Hematopoietic multipotent progenitor cell treated with erythropoietin and hydrocortisone succinate and interleukin-3 and kit ligand, for 15 days (in vitro differentiated cells): ENCODE results near the gene KRT32.

Experiments used
- DNase-seq: peaks from one replicate; pipeline ENCODE4 v3.0.0-alpha.2; 2015; ENCODE audit warnings: low spot score

KRT32 gene

DNA sequence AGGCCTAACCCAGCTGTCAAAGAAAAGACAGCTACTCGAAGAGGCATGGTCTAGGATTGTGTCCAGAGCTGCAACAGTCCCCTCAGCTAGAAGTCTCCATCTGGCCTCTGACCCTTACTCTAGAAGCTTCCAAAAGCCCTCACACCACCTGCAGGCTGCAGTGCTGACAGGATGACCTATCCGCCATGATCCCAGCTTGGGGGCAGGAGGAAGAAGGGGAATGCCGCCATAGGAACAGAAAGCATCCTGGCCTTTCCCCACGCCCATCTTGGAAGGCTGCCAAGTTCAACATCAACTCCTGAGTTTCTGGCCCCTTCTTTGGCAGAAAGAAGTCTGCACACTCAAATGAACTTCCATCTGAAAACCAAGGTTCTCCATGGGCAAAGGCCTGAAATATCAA is 25.6 kb upstream of the KRT32 start:
- no peak for DNase-seq

DNA sequence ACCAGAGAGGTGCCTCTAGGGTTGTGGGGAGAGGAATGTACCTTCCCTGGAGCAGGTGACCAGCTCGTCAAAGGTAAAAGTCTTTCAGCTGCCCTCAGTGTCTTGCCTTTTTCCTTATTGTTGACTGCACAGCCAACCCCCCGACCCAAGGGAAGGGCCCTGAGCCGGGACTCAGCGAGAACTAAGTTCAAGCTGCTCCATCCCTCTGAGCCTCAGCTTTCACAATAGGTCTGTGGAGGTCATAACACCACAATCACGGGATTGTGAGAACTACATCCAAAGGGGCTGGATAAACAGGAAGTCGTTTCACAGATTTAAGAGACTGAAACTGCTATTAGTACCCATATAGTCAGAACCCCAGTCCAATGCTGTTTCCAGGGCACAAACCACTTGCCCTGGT is 25.2 kb upstream of the KRT32 start:
- no peak for DNase-seq

DNA sequence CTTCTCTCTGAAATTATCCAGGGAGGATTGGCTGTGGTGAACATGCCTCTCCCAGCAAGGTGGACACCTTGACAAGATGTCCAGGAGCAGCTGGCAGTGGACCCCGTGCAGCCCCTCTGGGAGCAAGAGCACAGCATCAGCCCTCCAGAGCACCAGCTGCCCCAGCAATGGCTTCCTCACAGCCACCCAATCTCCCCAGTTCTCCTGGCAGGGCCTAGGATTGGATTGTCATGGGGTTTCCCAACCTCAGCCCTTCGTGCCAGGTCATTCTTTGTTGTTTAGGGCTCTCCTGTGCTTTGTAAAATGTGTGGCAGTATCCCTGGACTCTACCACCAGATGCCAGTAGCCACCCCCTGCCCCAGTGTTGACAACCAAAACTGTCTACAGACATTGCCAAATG is 24.3 kb upstream of the KRT32 start:
- no peak for DNase-seq

DNA sequence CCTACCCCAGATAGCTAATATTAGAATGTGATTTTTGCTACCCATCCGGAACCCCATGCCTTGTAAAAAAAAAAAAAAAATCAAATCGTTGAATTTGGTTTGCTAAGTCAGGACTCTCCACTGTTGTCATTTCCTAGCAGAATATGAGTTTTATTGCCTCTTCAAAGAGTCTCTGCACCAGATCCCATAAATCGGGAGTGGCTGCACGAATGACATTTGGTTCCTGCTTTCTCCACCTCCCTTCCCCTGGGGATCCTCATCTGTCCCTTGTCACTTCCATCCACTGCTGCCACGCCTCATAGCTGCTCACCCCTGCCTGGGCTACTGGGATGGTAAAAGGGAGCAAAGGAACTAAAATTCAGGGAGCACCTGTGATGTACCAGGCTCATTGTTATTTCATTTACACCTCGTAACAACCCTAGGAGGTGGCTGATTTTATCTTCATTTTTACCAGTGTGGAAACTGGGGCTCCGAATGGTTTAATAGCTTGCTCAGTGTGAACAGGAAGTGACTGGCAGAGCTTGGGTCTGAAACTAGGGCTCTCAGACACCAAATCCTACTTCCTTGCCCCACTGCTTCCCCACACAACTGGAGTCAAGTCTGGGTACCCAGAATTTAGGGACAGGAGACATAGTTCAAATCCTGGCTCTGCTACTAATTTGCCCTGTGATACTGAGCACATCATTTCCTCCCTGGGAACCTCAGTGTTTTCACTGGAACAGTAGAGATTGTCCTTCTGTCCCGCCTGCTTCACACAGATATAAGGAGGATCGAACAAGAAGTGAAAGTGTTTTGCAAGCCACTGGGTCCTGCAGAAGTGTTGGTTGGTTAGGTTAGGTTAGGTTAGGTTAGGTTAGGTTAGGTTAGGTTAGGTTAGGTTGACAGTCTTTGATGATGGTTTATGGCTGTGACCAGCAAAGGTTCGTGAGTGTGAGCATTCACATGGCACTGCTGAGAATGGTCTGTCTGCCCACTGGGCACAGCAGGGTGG is 23.1 kb upstream of the KRT32 start:
- DNase-seq, result no peak

DNA sequence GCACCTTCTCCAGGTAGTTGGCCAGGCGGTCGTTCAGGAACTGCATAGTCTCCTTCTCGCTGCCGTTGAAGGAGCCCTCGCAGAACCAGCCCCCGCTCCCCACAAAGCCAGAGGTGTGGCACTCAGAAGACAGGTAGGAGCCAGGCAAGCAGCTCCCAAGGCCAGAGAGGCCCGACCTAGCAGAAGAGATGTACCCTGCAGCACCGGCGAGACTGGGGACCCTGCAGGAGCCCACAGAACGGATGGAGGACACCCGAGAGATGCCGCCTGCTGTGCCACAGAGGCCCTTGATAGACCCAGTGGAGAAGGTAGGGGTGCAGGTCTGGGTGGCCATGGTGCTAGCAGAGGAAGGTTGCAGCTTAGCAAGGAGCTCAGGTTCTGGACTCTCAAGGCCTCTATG is 22.3 kb upstream of the KRT32 start, which contains the start of gene KRT36:
TSS of gene KRT36 (minus strand) at position 380 of the 400 bp plus-strand sequence. CDS start at position 334, 46 bp downstream.
- no peak for DNase-seq

DNA sequence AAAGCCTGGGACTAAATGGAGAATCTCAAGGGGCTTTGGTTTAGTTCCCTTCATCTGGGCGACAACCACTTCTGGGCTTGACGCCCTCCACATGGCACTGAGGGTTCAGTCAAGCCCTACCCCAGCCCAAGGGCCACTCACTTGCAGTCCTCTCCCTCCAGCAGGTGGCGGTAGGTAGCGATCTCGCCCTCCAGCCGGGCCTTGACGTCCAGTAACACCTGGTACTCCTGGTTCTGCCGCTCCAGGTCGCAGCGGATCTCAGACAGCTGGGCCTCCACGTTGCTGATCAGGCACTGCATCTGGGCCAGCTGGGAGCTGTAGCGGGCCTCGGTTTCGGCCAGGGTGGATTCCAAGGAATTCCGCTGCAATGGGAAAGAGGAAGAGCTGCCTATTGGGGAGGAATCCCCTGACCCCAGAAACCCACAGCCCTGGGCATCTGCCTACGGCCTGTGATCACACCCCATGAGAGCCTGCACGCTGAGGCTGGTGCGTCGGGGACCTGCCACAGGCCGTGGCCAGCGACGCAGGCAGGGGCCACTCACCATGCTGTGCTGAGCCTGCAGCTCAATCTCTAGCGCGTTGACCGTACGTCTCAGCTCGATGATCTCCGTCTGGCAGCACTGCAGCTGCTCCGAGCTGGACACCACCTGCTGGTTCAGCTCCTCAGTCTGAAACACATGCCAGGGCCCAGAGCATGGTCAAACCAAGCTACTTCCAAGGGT is 19.8 kb upstream of the KRT32 start:
- peak; percentile 65 for DNase-seq

DNA sequence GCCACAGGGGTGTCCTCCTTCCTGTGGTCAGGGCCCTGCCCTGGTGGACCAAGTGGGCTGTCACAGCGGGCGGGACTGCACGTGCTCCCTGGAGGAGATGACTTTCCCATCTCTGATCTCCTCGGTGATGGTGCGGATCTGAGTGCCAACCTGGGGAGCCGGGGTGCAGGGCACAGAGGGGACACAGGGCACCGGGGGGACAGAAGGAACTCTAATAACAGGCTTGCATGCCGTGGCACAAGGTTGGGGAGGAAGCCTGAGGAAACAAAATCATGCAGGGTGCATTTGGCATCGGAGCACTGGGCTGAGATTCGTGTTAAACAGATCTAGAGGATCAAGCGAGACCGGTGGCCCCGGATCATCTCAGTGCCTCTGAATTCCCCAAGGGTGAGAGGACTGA is 19.1 kb upstream of the KRT32 start:
- no peak for DNase-seq

DNA sequence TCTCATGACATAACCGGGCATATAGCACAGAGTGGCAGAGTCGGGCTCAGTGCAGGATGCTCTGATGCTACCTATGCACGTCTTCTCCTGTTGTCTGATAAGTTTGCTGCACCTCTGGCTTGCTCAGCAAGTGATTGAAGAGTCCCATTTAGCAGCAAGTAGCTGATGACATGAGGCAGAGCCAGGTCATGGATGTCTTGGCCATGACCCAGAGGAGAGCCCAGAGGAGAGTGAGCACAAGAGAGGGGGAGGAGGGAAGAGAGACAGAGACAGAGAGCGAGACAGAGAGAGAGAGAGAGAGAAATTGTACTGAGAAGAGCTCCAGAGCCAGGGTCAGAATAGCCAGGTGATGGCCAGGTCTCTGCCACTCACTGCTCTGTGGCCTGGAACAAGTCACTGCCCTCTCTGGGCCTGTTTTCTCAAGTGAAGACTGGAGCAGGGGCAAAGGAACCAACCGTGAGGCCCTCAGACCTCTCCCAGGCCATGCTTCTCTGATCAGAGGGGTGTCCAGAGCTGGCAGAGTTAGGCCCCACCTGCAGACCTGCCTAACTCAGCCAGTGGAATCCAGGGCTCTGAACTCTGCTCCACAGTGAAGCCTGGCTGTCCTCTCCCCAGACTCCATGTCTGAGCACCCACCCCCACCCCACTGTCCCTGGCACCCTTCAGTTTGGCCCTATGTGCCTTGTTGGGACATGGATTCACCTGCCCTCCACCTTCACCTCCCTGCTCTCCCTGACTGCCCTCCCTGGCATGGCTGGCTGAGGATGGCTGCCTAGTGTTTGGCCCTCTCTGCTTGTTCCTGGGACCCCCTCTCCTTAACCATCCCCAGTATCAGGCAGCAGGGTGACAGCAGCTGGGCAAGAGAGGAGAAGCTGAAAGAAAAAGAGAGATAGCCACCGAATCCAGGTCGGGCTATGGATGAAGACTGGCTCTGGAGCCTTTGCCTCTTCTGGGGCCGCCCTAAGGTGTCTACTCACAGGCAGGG is 18.0 kb upstream of the KRT32 start:
- no peak for DNase-seq

DNA sequence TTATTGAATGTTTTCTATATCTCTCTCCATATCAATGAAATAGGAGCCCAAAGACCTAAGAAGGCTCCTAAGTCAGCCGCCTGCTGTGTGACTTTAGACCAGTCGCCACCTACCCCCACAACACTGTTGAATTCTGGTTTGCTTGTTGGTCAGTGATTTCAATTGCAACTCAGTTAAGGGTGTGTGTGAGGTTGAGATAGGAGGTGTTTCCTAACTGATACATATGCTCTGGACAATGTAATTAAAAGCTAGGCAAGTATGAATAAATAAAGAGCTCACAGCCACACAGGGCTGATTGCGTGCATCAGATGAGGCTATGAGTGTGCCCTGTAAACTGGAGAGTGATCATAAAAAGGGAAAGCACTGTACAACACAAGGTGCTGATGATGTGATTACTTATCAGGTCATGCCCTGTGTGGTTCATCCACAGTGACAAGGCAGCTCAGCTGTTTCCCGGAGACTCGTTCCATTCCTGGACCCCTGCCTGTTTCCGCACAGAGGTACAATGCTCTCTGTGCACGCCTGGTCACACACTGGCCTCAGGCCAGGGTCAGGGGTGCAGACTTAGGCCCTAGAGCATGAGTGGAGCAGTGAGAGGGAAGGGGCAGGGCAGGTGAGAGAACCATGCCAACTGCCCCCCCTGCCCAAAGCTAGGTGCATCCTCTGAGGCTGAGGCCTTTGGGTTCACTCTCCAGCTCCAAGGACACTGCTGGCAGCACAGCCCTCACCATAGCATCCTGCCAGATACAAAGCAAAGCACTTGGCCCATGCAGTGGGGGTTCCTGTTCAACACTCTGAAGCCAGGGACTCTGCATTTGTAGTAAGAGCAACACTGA is 17.0 kb upstream of the KRT32 start:
- DNase-seq, result no peak

DNA sequence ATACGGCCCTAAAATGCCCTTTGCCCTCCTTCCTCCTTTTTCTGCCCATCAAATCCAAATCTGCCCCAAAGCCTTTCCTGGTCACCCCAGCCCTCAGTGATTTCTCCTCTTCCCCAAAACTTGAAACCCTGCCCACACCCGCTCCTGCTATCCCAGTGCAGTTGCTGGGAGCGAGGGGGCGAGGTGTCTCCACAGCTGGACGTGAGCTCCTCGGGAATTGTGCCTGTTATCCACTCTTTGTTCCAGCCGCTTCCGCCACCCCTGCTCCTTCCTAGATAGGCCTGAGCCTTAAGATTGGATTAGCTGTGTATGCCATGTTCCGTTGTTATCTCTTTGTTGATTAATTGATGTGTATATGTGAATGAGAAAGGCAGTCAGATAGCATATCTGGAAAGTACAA is 16.3 kb upstream of the KRT32 start:
- DNase-seq, result no peak

DNA sequence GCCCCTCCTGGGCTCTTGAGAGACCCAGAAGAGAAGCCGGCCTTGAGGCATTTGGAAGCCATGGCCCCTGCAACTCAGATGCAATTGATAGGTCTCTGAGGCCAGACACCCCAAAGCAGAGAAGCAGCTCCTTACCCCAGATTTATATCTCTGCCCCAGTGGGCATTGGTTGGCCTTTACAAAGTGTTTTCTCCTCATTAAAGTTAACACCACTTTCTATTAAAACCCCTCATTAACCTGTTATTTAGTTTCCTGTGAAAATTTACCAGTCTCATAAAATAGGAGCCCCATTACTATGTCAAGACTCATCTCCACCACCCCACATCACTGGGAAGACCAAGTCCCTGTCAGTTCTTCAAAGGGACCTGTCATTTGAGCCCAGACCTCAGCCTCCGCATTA is 13.8 kb upstream of the KRT32 start, which contains the start of gene KRT35:
TSS of gene KRT35 (minus strand) at position 116 of the 400 bp plus-strand sequence. CDS start at position 62, 54 bp downstream.
- no peak for DNase-seq

DNA sequence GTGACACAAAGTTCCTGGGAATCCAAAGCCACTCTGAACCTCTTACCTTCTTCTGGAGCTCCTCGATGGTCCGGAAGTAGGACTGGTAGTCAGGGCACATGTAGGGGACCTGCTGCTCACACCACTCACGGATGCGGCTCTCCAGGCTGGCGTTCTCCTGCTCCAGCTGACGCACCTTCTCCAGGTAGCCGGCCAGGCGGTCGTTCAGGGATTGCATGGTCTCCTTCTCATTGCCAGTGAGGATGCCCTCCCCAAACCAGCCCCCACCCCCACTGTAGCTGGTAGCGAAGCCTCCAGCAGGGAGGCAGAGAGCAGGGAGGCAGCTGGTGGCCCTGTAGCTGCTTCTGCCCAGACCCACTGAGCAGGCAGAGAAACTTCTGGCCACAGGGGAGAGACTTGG is 13.4 kb upstream of the KRT32 start:
- no peak for DNase-seq

DNA sequence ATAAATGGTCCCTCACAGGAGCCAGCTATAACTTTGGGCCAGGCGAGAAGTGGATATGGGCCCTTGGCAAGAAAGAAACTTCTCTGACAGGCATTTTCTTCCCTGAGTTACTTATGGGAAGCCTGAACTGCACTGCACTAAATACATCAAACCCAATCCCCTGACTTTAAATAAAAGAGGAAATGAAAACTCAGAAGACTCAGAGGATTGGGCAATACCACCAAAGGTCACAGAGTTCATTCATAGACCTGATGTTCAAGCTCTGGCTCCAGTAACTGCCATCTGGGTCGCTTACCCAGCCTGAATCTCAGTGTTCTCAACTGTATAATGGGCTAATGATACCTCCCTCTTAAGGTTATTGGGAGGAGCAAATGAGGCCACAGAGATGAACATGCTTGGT is 12.9 kb upstream of the KRT32 start:
- DNase-seq, result no peak

DNA sequence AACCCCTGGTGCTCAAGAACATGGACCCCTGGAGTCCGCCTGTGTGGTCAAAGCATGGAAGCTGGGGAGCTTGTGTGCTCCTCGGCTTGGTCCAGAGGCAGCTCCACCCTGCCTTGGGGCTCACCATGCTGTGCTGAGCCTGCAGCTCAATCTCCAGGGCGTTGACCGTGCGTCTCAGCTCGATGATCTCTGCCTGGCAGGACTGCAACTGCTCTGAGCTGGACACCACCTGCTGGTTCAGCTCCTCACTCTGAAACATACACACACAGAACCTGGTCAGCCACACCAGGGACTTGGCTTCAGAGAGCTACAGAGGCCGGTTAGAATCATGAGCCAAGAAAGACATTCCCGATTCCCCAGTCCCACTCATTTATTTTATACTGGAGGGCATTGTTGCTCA is 11.1 kb upstream of the KRT32 start:
- no peak for DNase-seq

DNA sequence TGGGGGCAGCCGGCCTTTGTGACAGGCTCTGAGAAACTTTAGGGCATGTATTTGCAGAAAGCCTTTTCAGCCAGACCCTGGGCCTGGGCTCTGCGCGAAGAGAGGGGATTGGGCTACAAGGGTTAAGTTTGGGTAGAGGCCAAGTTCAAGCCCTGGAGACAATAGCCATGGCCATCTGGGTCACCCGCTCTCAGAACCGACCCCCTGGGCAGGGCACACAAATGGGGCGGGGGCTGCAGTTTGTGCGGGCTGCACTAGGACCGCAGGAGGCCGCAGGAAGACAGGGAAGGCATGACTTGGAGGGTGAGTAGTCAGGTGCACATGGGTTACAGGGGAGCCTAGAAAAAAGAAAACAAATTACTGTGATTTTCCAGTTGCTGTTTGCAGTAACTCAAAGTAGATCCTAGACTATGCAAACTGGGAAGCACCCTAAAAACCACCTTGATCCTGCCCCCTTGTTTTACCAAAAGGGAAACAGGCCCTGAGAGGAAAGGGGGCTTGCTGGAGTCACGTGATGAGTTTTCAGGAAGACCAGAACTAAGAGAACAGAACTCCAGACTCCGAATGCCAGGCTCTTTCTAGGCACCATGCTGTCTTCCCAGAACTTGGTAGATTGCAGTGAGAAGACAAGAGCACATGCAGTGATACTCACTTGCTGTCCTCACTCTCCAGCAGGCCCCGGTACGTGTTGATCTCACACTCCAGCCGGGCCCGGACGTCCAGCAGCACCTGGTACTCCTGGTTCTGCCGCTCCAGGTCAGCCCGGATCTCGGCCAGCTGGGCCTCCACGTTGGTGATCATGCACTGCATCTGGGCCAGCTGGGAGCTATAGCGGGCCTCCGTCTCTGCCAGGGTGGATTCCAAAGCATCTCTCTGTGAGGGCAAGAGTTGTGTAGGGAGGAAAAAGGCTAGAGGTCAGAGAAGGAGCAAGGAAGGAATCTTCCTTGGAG is 10.0 kb upstream of the KRT32 start:
- DNase-seq, result no peak

DNA sequence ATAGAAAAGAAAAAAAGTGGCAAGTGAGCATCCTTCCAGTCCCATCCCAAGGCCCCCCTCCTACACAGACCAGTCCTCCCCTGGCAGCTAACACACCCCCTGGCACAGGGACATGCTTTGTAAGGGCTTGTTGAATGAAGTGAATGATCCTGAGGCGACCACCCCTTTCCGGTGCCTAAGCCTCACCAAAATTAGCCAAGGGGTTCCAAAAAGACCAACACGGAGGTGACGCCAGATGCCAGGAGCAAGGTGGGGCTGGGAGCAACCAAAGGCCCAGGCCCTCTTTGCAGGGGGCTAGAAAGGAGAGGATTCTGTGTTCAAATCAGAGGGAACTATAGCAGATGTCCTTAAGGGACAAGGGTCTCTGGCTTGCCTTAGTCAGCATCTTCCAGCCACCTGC is 8.2 kb upstream of the KRT32 start:
- DNase-seq, result no peak

DNA sequence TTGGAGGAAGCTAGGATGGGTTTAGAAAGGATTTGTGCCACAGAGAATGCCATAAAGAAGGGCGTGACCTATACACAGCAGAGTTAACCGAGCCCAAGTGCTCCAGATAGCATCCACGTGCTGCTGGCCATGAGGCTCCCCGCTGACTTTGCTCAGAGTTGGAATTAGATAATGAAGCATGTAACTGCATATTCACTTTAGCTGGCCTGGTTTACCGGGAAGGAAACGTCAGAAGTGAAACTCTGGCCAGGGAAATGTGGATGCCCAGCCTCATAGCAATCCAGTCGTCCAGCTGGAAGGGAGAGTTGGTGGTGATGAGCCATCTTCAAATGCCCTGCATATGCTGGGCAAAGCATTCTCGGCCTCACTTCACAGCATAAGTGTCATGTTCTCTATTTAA is 7.7 kb upstream of the KRT32 start:
- no peak for DNase-seq

DNA sequence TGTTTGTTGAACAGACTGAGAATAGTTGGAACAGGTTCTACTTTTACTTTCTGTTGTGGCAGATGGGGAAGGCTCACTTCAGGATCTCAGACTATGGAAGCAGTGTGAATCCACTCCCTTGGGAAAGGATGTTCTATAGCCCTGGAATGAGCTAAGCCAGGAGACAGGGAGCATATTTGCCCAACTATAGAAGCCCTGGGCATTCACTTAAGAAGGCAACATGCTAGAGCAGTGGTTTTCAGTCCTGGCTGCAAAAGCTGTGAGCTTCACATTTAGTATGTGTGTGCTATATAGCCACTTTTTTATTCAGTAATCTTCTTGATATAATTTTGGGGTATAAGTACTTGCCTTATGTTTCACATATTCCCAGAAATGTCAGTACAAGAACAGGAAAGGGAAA is 1.2 kb upstream of the KRT32 start:
- no peak for DNase-seq

DNA sequence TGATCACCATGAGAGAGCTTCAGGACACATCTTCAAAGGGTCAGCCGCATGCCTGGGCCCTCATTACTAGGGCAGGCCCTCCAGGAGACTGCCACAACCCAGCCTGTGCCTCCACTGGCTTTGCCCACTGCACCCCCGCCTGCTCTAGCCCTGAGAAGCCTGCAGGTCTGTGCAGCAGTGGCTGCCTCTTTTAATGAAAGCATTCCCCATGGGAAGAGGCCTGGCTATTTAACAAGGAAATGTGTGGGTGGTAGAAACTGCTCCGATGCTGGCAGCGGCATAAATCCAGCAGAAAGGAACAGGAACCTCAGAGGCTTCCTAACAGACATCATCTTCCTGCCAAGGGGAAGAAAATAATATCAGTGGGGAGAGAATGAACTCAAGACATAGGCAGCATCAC is 375 bp upstream of the KRT32 start:
- DNase-seq, result no peak

DNA sequence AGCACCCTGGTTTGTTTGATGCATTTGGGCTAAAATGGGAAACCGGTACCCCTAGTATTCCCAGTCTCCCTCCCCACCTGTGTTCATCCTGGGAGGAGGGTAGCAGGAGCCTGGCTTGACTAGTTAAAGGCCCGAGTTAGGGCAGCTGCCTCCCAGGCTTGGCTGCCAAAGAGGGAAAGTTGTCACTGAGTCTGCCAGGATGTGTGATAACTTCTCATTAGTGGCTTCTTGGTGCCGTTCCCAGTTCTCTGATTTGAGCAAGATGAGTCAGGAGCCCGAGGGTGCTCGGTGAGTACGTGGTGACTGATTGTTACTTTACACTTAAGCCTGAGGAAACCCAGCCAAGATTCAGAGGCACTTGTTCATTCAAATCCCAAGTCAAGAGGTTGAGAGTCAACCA is 2.5 kb downstream of the KRT32 start:
- no peak for DNase-seq
